Right atrium auricular region (tissue), 2 donors: ENCODE data around the gene RECK. TPM values are rescaled to one million over a fixed set of nuclear protein-coding genes. Genes with fewer than 3 reads are reported as not detected.
A peak's percentile ranks its signal among the peaks of the same experiment; 100 is the strongest.

Experiments
- DNase-seq: peaks from one replicate; pipeline ENCODE4 v3.0.0-alpha.2; 2019; ENCODE audit warnings: low spot score
- H3K27ac ChIP-seq, 2 donors: fragments of 200-600 bp; sonication (generic); 1 replicate in 1 of 2; 2 replicates in 1 of 2; pipeline ENCODE4 v1.5.1; 2016 to 2019
- H3K27me3 ChIP-seq, 2 donors: fragments of 200-600 bp; sonication (generic); one replicate each; pipeline versions ENCODE4 v1.5.1 to v1.6.0; 2017 to 2019
- H3K36me3 ChIP-seq: fragments of 200-600 bp; sonication (generic); one replicate; pipeline ENCODE4 v1.5.1; 2016
- H3K4me1 ChIP-seq, 2 donors: fragments of 200-600 bp; sonication (generic); one replicate each; pipeline versions ENCODE4 v1.5.1 to v1.6.0; 2017 to 2019
- H3K4me3 ChIP-seq, 2 donors: fragments of 200-600 bp; sonication (generic); 1 replicate in 1 of 2; 2 replicates in 1 of 2; pipeline ENCODE4 v1.5.1; 2017 to 2019; ENCODE audit warnings: mild to moderate bottlenecking in 1 of 2, moderate library complexity in 1 of 2
- H3K9me3 ChIP-seq, 2 donors: fragments of 200-600 bp; sonication (generic); one replicate each; pipeline ENCODE4 v1.5.1; 2019
- CTCF ChIP-seq, 2 donors: fragments of 200-600 bp; sonication (generic); IDR thresholded peaks; one replicate each; pipeline ENCODE4 v1.5.1; 2019; ENCODE audit warnings: antibody characterized with exemption in 2 of 2
- total RNA-seq, 2 donors: library from RNA; depleted of rRNA; stranded (reverse); fragments of >200 nt; gene quantifications; one replicate each; pipeline ENCODE4 v1.1.0, GENCODE V29; 2016

RECK gene
- total RNA-seq, 2 donors from 2014 or later, result 7.6 to 8.9 TPM

DNA sequence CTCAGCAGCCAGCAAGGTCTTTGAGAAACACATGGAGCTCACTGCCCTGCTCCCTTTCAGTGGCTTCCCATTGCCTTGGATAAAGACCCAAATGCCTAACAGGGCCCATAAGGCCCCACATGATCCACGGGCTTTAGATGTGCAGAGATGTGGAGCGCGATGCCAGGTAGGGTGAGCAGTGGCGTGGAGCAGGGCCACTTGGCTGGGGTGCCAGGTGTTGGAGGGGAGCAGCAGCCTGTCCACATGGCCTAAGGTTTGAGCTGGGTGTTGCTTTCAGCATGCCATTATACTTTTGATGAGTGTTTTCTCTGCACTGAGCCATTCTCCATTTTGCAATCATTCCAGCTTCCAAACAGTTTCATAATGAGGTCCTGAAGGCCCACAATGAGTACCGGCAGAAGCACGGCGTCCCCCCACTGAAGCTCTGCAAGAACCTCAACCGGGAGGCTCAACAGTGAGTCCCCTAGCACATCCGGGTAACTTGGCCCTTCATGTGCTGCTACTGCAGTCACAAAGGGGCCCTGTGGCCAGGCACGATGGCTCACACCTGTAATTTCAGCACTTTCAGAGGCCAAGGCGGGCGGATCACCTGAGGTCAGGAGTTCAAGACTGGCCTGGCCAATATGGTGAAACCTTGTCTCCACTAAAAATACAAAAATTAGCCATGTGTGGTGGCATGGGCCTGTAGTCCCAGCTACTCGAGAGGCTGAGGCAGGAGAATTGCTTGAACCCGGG is 110.9 kb downstream of the RECK start:
- DNase-seq, result no peak
- Histone ChIP-seq H3K27ac (peak overlapping the region in 1 of 2 donors; percentile 64), H3K4me1 (peaks cover 0 to 52% of the 10 kb centered on the region in 2 donors), H3K4me3 (no peak overlapping the region), H3K27me3 (no peaks in the 10 kb centered on the region), H3K36me3 (no peaks in the 10 kb centered on the region), H3K9me3 (no peaks in the 10 kb centered on the region)
- no peak for TF ChIP-seq CTCF (IDR thresholded peaks at IDR 0.05)

DNA sequence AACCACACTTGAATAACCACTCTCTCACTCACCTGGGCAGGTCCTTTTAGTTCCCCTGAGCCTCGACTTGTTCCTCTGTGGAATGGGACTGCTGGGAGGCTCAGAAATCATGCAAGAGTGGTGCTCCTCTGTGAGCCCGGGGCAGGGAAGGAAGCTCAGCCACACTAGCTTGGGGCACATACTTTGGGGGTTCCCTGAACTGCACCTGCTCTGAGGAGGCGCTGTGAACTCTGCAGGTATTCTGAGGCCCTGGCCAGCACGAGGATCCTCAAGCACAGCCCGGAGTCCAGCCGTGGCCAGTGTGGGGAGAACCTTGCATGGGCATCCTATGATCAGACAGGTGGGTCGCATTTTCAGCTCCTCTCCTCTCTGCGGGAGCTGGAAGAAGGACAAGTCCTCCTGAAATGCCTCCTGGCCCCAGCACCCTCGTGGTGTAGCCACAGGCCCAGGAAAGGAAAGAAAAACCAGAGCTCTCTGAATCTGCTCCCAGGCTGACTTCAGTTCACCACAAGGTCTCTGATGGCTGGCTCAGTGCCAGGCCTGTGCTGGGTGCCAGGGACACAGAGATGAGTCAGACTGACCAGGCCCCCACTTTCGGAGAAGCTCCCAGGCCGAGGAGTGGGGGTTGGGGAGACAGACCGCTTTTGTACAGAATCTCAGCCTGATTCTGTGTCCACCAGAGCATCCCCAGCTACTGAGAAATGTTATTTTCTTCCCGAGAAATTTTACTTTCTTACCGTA is 111.8 kb downstream of the RECK start:
- peak; percentile 99 for DNase-seq
- no peaks in the 10 kb centered on the region for H3K27me3 ChIP-seq
- H3K9me3 ChIP-seq, result no peaks in the 10 kb centered on the region
- no peak for TF ChIP-seq CTCF (IDR thresholded peaks at IDR 0.05)
- no peak overlapping the region for H3K4me3 ChIP-seq
- peaks cover 0 to 48% of the 10 kb centered on the region in 2 donors for H3K4me1 ChIP-seq
- no peaks in the 10 kb centered on the region for H3K36me3 ChIP-seq
- H3K27ac ChIP-seq, result peak overlapping the region; percentile 60 to 64

- H3K4me1 ChIP-seq, result peaks cover 0 to 48% of the 10 kb centered on the region in 2 donors
- H3K27ac ChIP-seq, result peak overlapping the region; percentile 50 to 64
- no peak for TF ChIP-seq CTCF (IDR thresholded peaks at IDR 0.05)
Measured at GRCh38 chr9:36149197-36149596, 112.5 kb downstream of the RECK start.

DNA sequence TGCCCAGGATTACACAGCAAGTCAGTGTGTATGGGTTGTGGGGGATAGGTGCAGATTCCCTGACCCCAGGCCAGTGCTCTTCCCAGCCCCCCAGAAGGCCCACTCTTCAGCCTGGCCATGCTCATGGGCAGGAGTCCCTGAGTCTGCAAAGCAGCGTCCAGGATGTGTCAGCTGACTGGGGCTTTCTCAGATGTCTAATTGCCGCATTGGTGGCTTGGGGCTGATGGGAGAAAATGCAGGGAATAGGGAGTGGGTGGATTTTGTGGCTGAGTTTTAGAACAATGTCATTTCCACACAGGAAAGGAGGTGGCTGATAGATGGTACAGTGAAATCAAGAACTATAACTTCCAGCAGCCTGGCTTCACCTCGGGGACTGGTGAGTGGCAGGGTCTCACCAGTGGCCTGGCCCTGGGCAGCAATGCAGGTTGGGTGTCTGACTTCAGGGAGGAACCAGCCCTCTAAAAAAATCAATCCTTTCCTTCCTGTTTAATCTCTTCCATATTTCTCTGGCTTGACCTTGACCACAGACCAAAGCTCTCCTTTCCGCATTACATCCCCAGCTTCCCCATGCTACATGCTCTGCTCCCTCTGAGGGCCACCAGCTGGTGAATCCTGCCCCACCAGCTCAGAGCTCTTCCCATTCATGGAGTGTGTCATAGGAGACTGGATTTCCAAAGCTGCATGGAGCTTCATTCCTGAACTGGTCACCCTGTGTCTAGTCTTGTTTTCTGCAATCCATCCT is 114.0 kb downstream of the RECK start:
- no peak for DNase-seq
- Histone ChIP-seq H3K27me3 (no peaks in the 10 kb centered on the region), H3K27ac (peak overlapping the region; percentile 32 to 49), H3K4me1 (peaks cover 0 to 59% of the 10 kb centered on the region in 2 donors), H3K9me3 (no peaks in the 10 kb centered on the region), H3K36me3 (no peaks in the 10 kb centered on the region), H3K4me3 (no peak overlapping the region)
- TF ChIP-seq CTCF (IDR thresholded peaks at IDR 0.05), result no peak

More at GRCh38 chr9:36149197-36149596, 112.5 kb downstream of the RECK start:
- no peak overlapping the region for H3K4me3 ChIP-seq
- DNase-seq, result no peak
- H3K36me3 ChIP-seq, result no peaks in the 10 kb centered on the region
- no peaks in the 10 kb centered on the region for H3K9me3 ChIP-seq
- H3K27me3 ChIP-seq, result no peaks in the 10 kb centered on the region

GRCh38 chr9:36151316-36152210 is 114.8 kb downstream of the RECK start:
- no peaks in the 10 kb centered on the region for H3K9me3 ChIP-seq
- H3K27me3 ChIP-seq, result no peaks in the 10 kb centered on the region
- H3K36me3 ChIP-seq, result peaks cover 3% of the 10 kb centered on the region
- no peak for DNase-seq
- peak overlapping the region; percentile 32 to 49 for H3K27ac ChIP-seq
- no peak overlapping the region for H3K4me3 ChIP-seq
- no peak for TF ChIP-seq CTCF (IDR thresholded peaks at IDR 0.05)
- H3K4me1 ChIP-seq, result peaks cover 0 to 59% of the 10 kb centered on the region in 2 donors
